OCI-LY3 (cell line): Measurements from ENCODE around the gene RAB11FIP2.

Experiments used
- EZH2phosphoT487 ChIP-seq: fragments of 200-600 bp; shearing (Covaris generic); IDR thresholded peaks from 2 replicates; pipeline ENCODE4 v1.6.1; 2018; ENCODE audit warnings: antibody characterized with exemption, mixed run types, low read depth
- TF ChIP-seq, protein P1 (sequence below): fragments of 200-600, 300-600 bp; sonication (generic); IDR thresholded peaks from 2 replicates; pipeline ENCODE4 v1.5.1; 2014; ENCODE audit warnings: antibody characterized with exemption, low read length, low read depth

DNA sequence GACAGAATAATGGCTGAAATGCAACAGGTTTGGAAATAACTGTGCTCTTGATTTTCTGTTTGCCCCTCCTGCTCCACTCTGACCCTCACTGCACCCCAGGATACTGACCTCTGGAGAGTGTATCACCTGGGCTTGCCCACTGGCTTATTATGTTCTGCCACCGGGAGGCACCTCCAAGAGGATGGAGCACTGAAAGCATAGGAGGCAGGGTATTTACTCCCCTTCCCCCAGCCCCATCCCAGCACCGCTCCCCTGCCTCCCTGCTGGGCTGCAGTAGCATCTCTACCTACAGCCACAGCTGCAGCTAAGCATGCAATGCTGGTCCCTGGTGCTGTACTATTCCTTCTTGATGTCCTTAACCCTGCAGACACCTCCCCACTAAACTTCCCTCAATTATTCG is 26.4 kb downstream of the RAB11FIP2 start:
- TF ChIP-seq, protein P1, sequence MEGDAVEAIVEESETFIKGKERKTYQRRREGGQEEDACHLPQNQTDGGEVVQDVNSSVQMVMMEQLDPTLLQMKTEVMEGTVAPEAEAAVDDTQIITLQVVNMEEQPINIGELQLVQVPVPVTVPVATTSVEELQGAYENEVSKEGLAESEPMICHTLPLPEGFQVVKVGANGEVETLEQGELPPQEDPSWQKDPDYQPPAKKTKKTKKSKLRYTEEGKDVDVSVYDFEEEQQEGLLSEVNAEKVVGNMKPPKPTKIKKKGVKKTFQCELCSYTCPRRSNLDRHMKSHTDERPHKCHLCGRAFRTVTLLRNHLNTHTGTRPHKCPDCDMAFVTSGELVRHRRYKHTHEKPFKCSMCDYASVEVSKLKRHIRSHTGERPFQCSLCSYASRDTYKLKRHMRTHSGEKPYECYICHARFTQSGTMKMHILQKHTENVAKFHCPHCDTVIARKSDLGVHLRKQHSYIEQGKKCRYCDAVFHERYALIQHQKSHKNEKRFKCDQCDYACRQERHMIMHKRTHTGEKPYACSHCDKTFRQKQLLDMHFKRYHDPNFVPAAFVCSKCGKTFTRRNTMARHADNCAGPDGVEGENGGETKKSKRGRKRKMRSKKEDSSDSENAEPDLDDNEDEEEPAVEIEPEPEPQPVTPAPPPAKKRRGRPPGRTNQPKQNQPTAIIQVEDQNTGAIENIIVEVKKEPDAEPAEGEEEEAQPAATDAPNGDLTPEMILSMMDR = no peak
- no peak for TF ChIP-seq EZH2phosphoT487
